ENCODE data around the gene FER.

Gene FER

DNA sequence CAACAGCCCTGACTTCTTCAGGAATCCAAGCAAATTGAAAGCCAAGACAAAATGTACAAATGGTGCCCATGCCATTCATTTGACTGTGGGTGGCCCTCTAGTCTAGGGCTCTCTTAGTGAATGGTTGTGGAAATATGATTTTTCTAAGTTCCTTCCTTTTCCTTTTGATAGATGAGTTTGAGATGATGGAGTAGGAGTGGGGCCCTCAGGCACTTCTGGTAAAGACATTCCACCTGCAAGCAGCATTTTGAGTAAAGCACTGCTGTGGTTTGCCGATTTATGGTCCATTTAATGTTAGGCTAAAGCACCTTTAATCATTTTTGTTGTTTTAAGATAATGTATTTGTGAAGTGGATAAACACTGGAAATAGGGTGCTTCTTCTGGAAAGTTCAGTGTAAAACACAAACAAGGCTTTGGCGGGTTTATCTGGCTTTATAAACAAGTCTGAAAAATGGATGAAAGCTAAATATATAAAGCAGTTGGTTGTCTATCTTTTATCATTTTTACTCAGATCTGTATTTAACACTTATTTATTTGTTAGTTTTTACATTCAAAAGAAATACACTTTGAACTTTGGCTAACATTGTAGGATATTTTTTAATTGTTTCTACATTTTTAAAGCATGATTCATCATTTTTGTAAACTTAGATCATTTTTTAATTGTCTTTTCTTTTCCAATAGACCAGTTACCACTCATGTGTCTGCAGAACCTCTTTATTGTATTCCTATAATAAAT is 448.6 kb downstream of the FER start:
- DNase-seq, result no peak

GRCh38 chr5:109196823-109197160 is 449.1 kb downstream of the FER start:
- no peak for DNase-seq

GRCh38 chr5:109199289-109199688 is 451.6 kb downstream of the FER start:
- DNase-seq, result no peak

GRCh38 chr5:109199799-109200620 is 452.3 kb downstream of the FER start:
- DNase-seq, result no peak

DNA sequence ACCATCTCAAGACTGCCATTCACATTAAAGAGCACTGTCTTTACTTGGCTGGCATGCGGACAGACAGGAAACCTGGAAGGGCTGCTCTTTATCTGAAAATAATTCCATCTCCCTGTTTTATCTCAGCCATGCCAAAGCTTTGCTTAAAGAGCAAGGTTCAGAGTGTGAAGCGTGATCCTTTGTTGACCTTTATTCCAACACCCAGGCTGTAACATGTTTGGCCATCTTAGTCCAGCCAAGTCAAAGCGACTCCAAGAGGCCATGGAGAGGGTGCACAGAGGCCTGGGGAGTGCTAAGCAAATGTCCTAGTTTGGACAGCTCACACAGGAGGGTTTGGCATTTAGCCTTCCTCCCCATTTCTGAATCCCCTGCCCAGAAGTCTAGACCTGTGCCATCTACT is 467.3 kb downstream of the FER start:
- no peak for DNase-seq

GRCh38 chr5:109218818-109219217 is 471.1 kb downstream of the FER start:
- DNase-seq, result no peak

DNA sequence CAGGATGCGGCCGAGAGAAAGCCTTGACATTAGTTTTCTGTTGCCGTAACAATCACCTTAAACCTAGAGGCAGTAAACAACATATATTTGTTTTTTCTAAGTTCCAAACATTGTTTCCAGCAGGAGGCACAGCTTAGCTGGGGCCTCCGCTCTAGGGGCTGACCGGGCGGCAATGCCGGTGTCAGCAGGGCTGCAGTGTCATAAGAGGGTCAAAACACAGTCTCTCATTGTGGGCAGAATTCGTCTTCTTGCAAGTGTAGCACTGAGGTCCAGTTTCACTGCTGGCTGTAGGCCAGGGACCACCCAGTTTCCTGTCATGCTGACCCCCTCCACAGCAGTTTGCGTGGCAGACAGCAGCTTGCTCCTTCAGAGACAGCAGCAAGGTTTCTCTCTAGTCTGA is 475.8 kb downstream of the FER start:
- DNase-seq, result no peak

- DNase-seq, result no peak
Measured at GRCh38 chr5:109224276-109224882, 476.7 kb downstream of the FER start.

- no peak for DNase-seq
Measured at GRCh38 chr5:109225716-109226625, 478.3 kb downstream of the FER start.

DNA sequence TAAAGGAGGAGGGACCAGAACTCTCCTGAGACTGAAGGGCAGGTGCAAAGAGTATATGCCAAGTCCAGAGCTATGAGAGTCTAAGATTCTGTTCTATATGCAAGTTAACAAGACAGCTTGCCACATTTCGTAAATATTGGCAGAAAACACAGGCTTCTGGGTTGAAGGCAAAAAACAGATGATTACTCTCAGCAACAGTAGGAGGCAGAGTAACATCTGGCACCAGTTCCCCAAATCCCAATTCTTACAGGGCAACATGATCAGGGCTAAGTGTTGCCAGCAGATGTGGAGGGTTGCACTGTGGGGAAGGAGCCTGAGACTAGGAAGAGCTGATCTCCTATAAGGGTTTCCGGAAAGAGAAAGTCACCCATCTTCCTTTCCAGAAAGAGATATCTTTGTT is 482.7 kb downstream of the FER start:
- no peak for DNase-seq

DNA sequence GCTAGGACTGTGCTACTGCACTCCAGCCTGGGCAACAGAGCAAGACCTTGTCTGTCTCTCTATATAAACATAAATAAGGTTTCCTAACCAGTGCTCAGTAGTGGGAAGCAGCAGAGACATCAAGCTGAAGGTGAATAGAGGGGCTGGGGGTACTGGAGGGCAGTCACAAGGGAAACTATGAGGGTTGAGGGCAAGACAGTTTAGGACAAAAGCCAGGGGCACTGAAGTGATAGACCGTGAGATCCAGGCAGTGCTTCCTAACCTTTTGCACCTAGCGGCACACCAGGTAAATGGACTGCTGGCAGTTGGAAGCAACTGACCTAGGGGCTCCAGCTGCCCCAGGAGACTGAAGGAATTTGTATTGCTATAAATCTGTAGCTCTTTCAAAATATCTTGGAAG is 483.6 kb downstream of the FER start:
- no peak for DNase-seq

DNA sequence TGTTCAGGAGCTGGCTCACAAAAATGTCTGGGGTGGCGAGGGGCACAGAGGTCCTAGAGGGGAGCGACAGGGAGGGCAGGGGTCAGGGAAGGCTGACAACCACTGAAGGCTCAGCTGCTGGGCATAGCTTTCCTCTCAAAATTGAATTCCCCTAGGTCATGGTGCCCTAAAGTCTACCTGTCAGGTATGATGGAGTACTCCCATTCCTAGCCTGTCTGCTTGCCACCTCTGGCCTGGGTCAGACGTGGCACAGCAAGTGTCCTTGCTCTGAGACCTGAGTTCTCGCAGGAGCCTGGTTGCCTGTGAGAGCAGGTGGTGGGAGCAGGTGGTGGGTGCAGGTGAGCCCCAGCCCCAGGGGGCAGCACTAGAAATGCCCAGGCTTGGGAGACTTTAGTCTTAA is 486.7 kb downstream of the FER start:
- no peak for DNase-seq

GRCh38 chr5:109239456-109239855 is 491.8 kb downstream of the FER start:
- no peak for DNase-seq

DNA sequence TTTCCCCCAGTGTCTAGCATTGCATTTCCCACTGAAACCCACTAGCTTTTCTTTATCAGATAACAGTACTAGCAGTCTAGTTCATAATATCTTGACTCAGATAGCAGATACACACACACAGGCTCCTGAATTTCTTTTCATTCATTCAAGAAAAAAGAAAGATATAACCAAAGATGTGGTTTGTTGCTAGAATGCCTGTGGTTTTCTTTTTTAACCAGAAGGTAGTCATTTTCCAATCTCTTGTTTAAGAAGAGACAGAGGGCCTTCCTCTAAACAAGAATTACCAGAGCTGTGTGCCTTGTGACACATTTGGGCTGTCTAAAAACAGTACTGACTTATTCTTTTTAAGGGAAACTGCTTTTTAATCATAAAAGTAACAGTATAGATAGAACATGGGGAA is 494.8 kb downstream of the FER start:
- DNase-seq, result no peak

- DNase-seq, result no peak
Measured at GRCh38 chr5:109246395-109246794, 498.7 kb downstream of the FER start.
